ENCODE measurements around the gene PIK3R2.

The PIK3R2 gene

GRCh38 chr19:18197306-18197705 is 44.3 kb downstream of the PIK3R2 start:
- no peak for TF ChIP-seq TAF1 (IDR thresholded peaks at IDR 0.05; ENCODE audit: low read depth)
- TF ChIP-seq FOXM1 (IDR thresholded peaks at IDR 0.05; ENCODE audit: borderline replicate concordance, low read depth): no peak
- TF ChIP-seq ZBTB7A (IDR thresholded peaks at IDR 0.05; ENCODE audit: low read depth): no peak
- no peak for TF ChIP-seq MAX (IDR thresholded peaks at IDR 0.05)
- TF ChIP-seq TCF12 (IDR thresholded peaks at IDR 0.05; ENCODE audit: low read depth): no peak
- no peak for TF ChIP-seq YY1 (IDR thresholded peaks at IDR 0.05; ENCODE audit: low read depth)
- TF ChIP-seq EGR1 (IDR thresholded peaks at IDR 0.05): no peak
- no peak for TF ChIP-seq USF1 (IDR thresholded peaks at IDR 0.05)
- no peak for TF ChIP-seq REST (IDR thresholded peaks at IDR 0.05; ENCODE audit: low read depth)
- TF ChIP-seq NFIC (IDR thresholded peaks at IDR 0.05): no peak
- no peak for TF ChIP-seq EP300 (IDR thresholded peaks at IDR 0.05; ENCODE audit: borderline replicate concordance)

- TF ChIP-seq EGR1 (IDR thresholded peaks at IDR 0.05) (no peak), TAF1 (IDR thresholded peaks at IDR 0.05; ENCODE audit: low read depth) (no peak), REST (IDR thresholded peaks at IDR 0.05; ENCODE audit: low read depth) (no peak), TEAD4 (IDR thresholded peaks at IDR 0.05) (no peak), USF1 (IDR thresholded peaks at IDR 0.05) (no peak), MAX (IDR thresholded peaks at IDR 0.05) (no peak), CEBPB (IDR thresholded peaks at IDR 0.05) (no peak), EP300 (IDR thresholded peaks at IDR 0.05; ENCODE audit: borderline replicate concordance) (no peak), CREB1 (IDR thresholded peaks at IDR 0.05; ENCODE audit: low read depth) (no peak), ZBTB7A (IDR thresholded peaks at IDR 0.05; ENCODE audit: low read depth) (no peak), TCF12 (IDR thresholded peaks at IDR 0.05; ENCODE audit: low read depth) (no peak), FOXM1 (IDR thresholded peaks at IDR 0.05; ENCODE audit: borderline replicate concordance, low read depth) (no peak), NFIC (IDR thresholded peaks at IDR 0.05) (no peak), YY1 (IDR thresholded peaks at IDR 0.05; ENCODE audit: low read depth) (no peak), RAD21 (IDR thresholded peaks at IDR 0.05; ENCODE audit: low read depth) (no peak)
These were observed 45.0 kb downstream of the PIK3R2 start for GRCh38 chr19:18197941-18198340.

- TF ChIP-seq USF1 (IDR thresholded peaks at IDR 0.05) (no peak), ZBTB7A (IDR thresholded peaks at IDR 0.05; ENCODE audit: low read depth) (no peak), CEBPB (IDR thresholded peaks at IDR 0.05) (no peak), MAX (IDR thresholded peaks at IDR 0.05) (no peak), CREB1 (IDR thresholded peaks at IDR 0.05; ENCODE audit: low read depth) (no peak), NFIC (IDR thresholded peaks at IDR 0.05) (no peak), EP300 (IDR thresholded peaks at IDR 0.05; ENCODE audit: borderline replicate concordance) (no peak), EGR1 (IDR thresholded peaks at IDR 0.05) (no peak), RAD21 (IDR thresholded peaks at IDR 0.05; ENCODE audit: low read depth) (no peak), TAF1 (IDR thresholded peaks at IDR 0.05; ENCODE audit: low read depth) (no peak), TCF12 (IDR thresholded peaks at IDR 0.05; ENCODE audit: low read depth) (no peak), REST (IDR thresholded peaks at IDR 0.05; ENCODE audit: low read depth) (no peak), TEAD4 (IDR thresholded peaks at IDR 0.05) (no peak), FOXM1 (IDR thresholded peaks at IDR 0.05; ENCODE audit: borderline replicate concordance, low read depth) (no peak), YY1 (IDR thresholded peaks at IDR 0.05; ENCODE audit: low read depth) (no peak)
These were observed 45.4 kb downstream of the PIK3R2 start for GRCh38 chr19:18198374-18198773.

- no peak for TF ChIP-seq REST (IDR thresholded peaks at IDR 0.05; ENCODE audit: low read depth)
- no peak for TF ChIP-seq TAF1 (IDR thresholded peaks at IDR 0.05; ENCODE audit: low read depth)
- no peak for TF ChIP-seq FOXM1 (IDR thresholded peaks at IDR 0.05; ENCODE audit: borderline replicate concordance, low read depth)
- TF ChIP-seq CREB1 (IDR thresholded peaks at IDR 0.05; ENCODE audit: low read depth): no peak
- no peak for TF ChIP-seq EP300 (IDR thresholded peaks at IDR 0.05; ENCODE audit: borderline replicate concordance)
- no peak for TF ChIP-seq EGR1 (IDR thresholded peaks at IDR 0.05)
- TF ChIP-seq TEAD4 (IDR thresholded peaks at IDR 0.05): no peak
- no peak for TF ChIP-seq USF1 (IDR thresholded peaks at IDR 0.05)
- TF ChIP-seq NFIC (IDR thresholded peaks at IDR 0.05): no peak
- no peak for TF ChIP-seq MAX (IDR thresholded peaks at IDR 0.05)
- TF ChIP-seq TCF12 (IDR thresholded peaks at IDR 0.05; ENCODE audit: low read depth): no peak
These were observed 49.4 kb downstream of the PIK3R2 start for GRCh38 chr19:18202397-18202777.
